Measurements from ENCODE around the gene ESCO1.

- TF ChIP-seq, protein P1, sequence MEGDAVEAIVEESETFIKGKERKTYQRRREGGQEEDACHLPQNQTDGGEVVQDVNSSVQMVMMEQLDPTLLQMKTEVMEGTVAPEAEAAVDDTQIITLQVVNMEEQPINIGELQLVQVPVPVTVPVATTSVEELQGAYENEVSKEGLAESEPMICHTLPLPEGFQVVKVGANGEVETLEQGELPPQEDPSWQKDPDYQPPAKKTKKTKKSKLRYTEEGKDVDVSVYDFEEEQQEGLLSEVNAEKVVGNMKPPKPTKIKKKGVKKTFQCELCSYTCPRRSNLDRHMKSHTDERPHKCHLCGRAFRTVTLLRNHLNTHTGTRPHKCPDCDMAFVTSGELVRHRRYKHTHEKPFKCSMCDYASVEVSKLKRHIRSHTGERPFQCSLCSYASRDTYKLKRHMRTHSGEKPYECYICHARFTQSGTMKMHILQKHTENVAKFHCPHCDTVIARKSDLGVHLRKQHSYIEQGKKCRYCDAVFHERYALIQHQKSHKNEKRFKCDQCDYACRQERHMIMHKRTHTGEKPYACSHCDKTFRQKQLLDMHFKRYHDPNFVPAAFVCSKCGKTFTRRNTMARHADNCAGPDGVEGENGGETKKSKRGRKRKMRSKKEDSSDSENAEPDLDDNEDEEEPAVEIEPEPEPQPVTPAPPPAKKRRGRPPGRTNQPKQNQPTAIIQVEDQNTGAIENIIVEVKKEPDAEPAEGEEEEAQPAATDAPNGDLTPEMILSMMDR (optimal IDR thresholded peaks at IDR 0.05 in 1 of 3, IDR thresholded peaks at IDR 0.05 in 1 of 3, conservative IDR thresholded peaks at IDR 0.05 in 1 of 3; ENCODE audit: extremely low read depth in 1 of 3, insufficient read depth in 2 of 3, low read length in 3 of 3) = no peak
- no peak for TF ChIP-seq EZH2 (IDR thresholded peaks at IDR 0.05; ENCODE audit: low read length)
Observed at GRCh38 chr18:21481739-21482138, 118.8 kb downstream of the ESCO1 start.
